WTC11 (cell line): Measurements from ENCODE around the gene EPYC.

Source experiments
- CREM ChIP-seq: sonication (generic); formaldehyde crosslinking; IDR thresholded peaks from 2 replicates; pipeline ENCODE4 v1.8.1; 2022; ENCODE audit warnings: mild to moderate bottlenecking, missing genetic modification reagents, moderate library complexity
- CTCF ChIP-seq: fragments of 200-600 bp; IDR thresholded peaks from 2 replicates; pipeline ENCODE4 v1.8.0; 2022; ENCODE audit warnings: antibody characterized with exemption
- MAX ChIP-seq: sonication (generic); formaldehyde crosslinking; IDR thresholded peaks from 2 replicates; pipeline ENCODE4 v1.8.0; 2022; ENCODE audit warnings: mild to moderate bottlenecking, missing genetic modification reagents
- OVOL2 ChIP-seq: fragments of 250-450 bp; sonication (Bioruptor Pico); IDR thresholded peaks from 2 replicates; pipeline ENCODE4 v1.9.0; 2021; ENCODE audit warnings: mild to moderate bottlenecking, borderline replicate concordance
- PREB ChIP-seq: sonication (generic); formaldehyde crosslinking; IDR thresholded peaks from 2 replicates; pipeline ENCODE4 v1.8.1; 2022; ENCODE audit warnings: mild to moderate bottlenecking, missing genetic modification reagents, moderate library complexity, borderline replicate concordance
- SMAD4 ChIP-seq: sonication (generic); formaldehyde crosslinking; IDR thresholded peaks from 2 replicates; pipeline ENCODE4 v1.8.0; 2022; ENCODE audit warnings: mild to moderate bottlenecking, missing genetic modification reagents
- ZNF121 ChIP-seq: sonication (generic); formaldehyde crosslinking; IDR thresholded peaks from 2 replicates; pipeline ENCODE4 v1.8.0; 2023; ENCODE audit warnings: missing genetic modification reagents

GRCh38 chr12:90965204-90965603, 39.6 kb downstream of the EPYC start:
- TF ChIP-seq SMAD4 (CRISPR knock-in tag): no peak
- no peak for TF ChIP-seq CTCF
- TF ChIP-seq PREB: no peak
- no peak for TF ChIP-seq ZNF121 (CRISPR knock-in tag)
- TF ChIP-seq MAX (CRISPR knock-in tag): no peak
- TF ChIP-seq OVOL2: no peak
- no peak for TF ChIP-seq CREM (CRISPR knock-in tag)
